GM11168 (cell line): ENCODE data around the gene SIGLEC15.
"Not testable (repeated sequence)": the region's sequence is repeated elsewhere in the genome, so short reads cannot be mapped to it uniquely, and the experiment has no call there.

Source experiments
- in situ Hi-C: fragments of 300-500 bp; cut with MboI; formaldehyde crosslinking; loops from one replicate; pipeline ENCODE4 v1.12.0; 2022; ENCODE audit warnings: low sequenced_read_pairs; ENCODE audit not compliant: unreplicated experiment

SIGLEC15 gene

GRCh38 chr18:45817543-45817942, 7.9 kb upstream of the SIGLEC15 start:
- in situ Hi-C loops: no loop called here

- in situ Hi-C loops: not testable (repeated sequence)
These were observed 6.7 kb upstream of the SIGLEC15 start for GRCh38 chr18:45818765-45819164.

GRCh38 chr18:45820106-45820745, 5.2 kb upstream of the SIGLEC15 start:
- in situ Hi-C loops: no loop called here

GRCh38 chr18:45821026-45821425, 4.4 kb upstream of the SIGLEC15 start:
- in situ Hi-C loops: no loop called here

- in situ Hi-C loops: no loop called here
These were observed 3.8 kb upstream of the SIGLEC15 start for GRCh38 chr18:45821711-45822110.

GRCh38 chr18:45826084-45826483, 609 bp downstream of the SIGLEC15 start:
- in situ Hi-C loops: no loop called here

- in situ Hi-C loops: not testable (repeated sequence)
These were observed 1.2 kb downstream of the SIGLEC15 start for GRCh38 chr18:45826716-45827115.

GRCh38 chr18:45828917-45829811, 3.7 kb downstream of the SIGLEC15 start:
- in situ Hi-C loops: no loop called here

- in situ Hi-C loops: no loop called here
These were observed 4.4 kb downstream of the SIGLEC15 start for GRCh38 chr18:45829855-45830254.

- in situ Hi-C loops: no loop called here
These were observed 5.4 kb downstream of the SIGLEC15 start for GRCh38 chr18:45830917-45831316.

- in situ Hi-C loops: no loop called here
These were observed 8.4 kb downstream of the SIGLEC15 start for GRCh38 chr18:45833846-45834245.

GRCh38 chr18:45834306-45834705, 8.8 kb downstream of the SIGLEC15 start:
- in situ Hi-C loops: no loop called here

GRCh38 chr18:45835057-45835636, 9.7 kb downstream of the SIGLEC15 start:
- in situ Hi-C loops: no loop called here

GRCh38 chr18:45836242-45837205, 11.0 kb downstream of the SIGLEC15 start:
- in situ Hi-C loops: no loop called here

- in situ Hi-C loops: no loop called here
These were observed 12.0 kb downstream of the SIGLEC15 start for GRCh38 chr18:45837283-45838070.

- in situ Hi-C loops: no loop called here
These were observed 13.0 kb downstream of the SIGLEC15 start for GRCh38 chr18:45838302-45839070.

- in situ Hi-C loops: no loop called here
These were observed 14.2 kb downstream of the SIGLEC15 start for GRCh38 chr18:45839414-45840395.
